Stimulated activated CD8-positive, alpha-beta memory T cell treated with anti-CD3 and anti-CD28 coated beads, Interleukin-15, amount 100 ng/mL, for 24 hours (primary cell): Measurements from ENCODE around the gene PCNX2.
"Not testable (repeated sequence)": the region's sequence is repeated elsewhere in the genome, so short reads cannot be mapped to it uniquely, and the experiment has no call there.

Experiments
- DNase-seq: peaks from one replicate; pipeline ENCODE4 v3.0.0-alpha.2; 2020; ENCODE audit warnings: low read depth

PCNX2 gene

DNA sequence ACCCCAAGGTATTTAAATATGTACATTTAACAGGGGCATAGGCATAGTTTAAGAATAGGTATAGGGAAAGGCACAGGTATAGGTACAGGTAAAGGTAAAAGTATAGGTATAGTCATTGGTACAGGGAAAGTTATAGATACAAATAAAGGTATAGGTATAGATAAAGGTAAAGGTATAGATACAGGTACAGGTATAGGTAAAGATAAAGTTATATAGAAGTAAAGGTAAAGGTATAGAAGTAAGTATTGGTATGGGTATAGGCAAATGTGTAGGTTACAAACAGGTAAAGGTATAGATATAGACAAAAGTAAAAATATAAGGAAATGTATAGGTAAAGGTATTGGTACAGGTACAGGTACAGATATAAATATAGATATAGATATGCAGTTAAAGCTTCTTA, 137.2 kb downstream of the PCNX2 start:
- DNase-seq = no peak

DNA sequence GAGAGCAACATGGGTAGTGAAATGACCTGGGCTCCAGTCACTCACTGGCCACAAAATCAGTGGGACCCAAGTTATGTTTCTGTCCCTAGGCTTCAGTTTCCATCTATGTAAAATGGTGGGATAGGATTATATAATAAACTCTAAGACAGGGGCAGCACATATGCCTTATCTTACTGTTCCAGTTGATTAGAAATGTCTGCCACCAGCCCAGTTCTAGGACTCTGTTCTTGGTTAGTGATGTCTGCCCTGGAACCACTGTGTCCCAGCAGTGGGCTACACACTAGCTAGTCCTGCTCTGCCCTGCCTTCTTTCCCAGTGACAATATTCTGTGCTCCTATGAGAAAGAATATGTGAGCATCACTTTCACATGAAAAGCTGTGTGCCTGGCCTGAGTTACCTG, 138.3 kb downstream of the PCNX2 start:
- no peak for DNase-seq

DNA sequence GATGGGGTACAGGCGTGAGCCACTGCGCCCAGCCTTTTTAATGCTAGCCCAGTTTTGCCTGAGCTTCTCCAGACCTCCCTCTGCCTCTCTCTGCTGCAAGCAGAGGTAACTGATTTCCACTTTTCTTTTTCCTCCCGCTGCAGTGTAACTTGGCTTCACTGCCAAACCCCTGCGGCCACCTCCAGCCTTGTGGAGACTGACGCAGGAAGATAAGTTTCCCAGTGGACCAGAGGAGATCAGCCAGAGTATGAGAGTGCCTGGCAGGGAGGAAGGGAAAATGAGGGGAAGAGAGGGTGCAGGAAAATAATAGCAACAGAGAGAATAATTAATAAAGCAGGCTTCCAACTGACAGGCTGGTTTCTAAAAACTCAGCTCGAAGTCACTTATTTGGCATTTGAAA, 143.7 kb downstream of the PCNX2 start:
- DNase-seq = no peak

DNA sequence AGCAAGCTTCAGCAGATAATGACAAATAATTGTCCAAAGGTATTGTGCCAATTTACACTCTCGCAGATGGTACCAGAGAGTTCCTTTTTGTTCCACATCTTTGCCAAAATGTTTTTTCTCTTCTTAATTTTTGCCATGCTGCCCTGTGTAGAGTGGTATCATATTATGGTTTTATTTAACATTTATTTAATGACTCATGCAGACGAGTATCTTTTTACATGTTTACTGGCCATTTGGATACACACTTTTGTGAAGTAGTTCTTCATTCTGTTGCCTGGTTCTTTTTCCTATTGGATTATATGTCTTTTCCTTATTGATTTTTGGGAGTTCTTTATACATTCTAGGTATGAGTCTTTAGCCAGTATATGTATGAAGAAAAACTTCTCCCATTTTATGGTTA, 151.1 kb downstream of the PCNX2 start:
- DNase-seq = no peak

DNA sequence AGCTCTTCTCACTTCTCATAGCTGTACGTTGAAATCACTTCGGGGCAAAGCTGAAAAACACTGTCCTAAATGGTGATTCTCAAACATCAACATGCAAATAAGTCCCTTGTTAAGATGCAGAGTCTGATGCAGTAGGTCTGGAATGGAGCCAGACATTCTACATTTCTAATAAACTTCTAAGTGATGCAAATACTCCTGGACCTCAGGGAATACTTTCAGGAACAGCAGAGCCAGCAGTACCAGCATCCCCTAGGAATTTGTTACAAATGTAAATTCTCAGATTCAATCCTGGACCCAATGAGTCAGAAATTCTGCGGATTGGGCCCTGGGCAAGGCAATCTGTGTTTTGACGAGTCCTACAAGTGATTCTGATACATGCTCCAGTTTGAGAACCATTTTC, 152.3 kb downstream of the PCNX2 start:
- no peak for DNase-seq

DNA sequence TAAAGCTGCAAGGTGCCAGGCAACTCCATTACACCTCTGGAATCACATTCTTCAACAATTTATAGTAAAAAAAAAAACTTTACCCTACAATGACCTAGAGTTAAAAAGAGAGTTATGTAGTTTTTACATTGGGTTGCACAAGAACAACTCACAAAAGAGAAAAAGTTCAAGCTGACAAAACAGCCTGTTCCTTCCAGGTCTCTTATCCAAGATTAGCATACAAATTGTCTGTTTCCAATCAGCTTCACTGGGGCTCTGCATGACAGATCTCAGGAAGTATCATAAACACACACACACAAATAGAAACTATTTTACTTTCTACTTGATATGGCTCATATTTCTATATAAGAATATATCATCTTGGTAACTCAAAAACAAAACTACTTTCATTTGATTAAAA, 154.6 kb downstream of the PCNX2 start:
- DNase-seq = no peak

DNA sequence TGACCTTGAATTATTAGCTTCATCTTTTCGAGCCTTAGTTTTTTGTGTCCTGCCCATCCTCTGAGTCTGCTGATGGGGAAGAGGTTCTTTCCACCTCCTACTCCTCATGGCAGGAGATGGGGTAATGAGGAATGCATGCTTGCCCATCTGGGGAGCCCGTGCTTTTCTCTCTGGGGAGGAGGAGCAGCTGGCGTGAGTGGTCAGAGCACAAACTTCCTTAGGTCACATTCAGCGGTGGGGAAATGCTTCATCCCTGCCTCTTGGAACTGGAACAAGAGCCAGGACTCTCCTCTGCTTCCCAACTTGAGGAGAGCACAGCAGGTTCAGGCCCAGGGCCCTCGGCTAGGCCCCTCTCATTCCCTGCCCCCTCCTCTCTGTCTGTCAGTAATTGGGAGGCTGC, 155.0 kb downstream of the PCNX2 start:
- no peak for DNase-seq

DNA sequence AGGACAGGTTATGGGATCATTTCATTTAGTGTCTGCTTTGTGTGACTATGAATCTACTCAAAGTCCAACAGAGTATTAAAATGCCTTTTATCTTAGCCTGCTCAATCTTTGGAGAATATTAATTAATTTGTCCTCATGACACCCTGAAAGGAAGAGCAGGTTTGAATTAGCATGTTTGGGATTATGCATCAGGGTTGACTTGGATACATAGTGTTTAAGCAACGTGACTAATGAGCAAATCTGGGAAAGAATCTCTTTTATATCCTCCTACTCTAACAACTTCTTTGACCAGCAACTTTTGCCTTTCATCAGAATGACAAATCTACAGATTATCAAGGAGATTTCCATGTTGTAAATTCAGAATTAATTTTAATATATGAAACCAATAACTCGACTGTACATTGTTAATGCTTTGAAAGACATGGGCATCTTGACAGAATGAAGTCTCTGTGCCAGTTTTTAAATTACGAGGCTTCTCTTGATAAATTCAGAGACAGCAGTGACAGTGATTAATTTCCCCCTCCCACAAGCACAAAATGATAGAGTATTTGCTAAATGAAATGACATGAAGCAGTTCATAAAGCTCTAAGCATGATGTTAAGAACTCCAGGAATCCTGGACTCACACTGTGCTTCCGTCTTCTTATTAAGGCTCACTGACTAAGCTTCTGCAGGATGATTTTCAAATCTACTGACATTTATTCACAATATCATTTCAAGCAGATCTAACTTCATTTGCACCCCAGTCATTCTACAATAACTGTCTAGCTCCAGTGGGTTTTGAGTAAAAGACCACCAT, 156.5 kb downstream of the PCNX2 start:
- DNase-seq = no peak

DNA sequence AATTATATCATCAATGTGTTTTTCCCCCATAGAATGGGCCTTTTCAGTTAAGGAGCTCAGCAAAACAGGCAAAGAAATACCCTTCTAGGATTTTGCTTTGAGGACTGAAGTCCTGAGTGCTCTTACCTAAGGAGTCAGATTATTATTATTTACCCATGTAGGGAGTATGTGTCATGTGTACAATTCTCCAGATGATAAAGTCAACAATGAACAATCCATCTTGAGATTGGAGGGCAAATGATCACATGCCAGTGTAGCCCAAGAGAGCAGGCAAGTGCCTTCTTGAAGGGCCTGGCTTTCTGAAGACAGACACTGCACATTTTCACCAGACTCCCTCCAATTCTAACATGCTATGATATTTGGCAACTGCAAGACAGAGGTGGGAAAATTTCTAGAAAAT, 159.7 kb downstream of the PCNX2 start:
- no peak for DNase-seq

DNA sequence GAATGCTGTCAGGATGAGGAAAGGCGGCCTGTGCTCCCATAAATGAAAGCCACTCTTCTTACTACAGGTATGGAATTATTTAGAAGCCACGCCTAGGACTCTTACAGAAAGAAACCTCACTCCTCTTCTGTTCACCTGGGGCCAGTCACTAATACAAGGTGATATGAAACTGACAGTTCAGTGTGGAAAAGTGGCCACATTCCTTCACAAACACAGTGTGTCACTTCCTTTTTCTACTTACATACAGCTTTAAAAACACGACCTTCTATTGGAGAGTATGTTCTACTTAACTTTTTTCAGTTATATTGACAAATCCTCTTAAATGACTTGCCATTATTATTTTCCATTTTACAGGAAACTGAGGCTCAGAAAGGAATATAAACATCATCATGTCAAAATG, 163.1 kb downstream of the PCNX2 start:
- no peak for DNase-seq

DNA sequence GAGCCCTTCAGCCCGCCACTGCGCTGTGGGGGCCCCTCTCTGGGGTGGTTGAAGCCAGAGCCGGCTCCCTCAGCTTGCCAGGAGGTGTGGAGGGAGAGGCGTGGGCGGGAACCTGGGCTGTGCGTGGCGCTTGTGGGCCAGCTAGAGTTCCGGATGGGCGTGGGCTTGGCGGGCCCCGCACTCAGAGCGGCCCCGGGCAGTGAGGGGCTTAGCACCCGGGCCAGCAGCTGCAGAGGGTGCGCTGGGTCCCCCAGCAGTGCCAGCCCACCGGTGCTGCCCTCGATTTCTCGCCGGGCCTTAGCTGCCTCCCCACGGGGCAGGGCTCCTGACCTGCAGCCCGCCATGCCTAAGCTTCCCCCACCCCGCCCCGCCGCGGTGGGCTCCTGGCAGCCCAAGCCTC, 166.5 kb downstream of the PCNX2 start:
- DNase-seq = not testable (repeated sequence)

DNA sequence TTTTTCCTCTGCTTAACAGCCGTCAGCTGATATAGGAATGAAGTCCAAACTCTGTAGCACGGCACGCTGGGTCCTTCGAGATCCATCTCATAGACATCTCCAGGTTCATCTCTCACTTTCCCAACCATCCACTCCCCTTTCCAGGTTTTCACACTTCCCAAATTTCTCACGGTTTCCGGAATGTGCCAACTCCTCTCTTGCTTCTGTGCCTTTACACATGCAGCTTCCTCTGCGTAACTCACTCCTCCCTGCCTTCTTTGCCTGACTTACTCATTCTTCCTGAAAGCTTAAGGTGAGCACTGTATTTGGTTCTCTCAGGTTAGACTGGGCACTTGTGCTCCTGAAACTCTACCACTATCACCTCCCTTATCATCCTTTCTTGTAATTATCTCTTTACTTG, 168.4 kb downstream of the PCNX2 start:
- no peak for DNase-seq

DNA sequence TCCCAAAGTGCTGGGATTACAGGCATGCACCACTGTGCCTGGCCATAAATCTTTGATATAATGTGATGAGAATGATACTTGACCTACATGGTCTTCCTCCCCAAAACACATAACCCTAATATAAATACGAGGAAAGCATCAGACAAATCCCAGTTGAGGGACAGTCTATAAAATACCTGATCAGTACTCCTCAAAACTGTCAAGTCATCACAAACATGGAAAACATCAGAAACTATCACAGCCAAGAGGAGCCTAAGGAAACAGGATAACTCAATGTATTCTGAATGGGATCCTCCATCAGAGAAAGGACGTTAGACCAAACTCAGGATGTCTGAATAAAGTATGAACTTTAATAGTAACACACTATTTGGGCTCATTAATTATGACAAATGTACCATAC, 172.7 kb downstream of the PCNX2 start:
- DNase-seq = no peak

DNA sequence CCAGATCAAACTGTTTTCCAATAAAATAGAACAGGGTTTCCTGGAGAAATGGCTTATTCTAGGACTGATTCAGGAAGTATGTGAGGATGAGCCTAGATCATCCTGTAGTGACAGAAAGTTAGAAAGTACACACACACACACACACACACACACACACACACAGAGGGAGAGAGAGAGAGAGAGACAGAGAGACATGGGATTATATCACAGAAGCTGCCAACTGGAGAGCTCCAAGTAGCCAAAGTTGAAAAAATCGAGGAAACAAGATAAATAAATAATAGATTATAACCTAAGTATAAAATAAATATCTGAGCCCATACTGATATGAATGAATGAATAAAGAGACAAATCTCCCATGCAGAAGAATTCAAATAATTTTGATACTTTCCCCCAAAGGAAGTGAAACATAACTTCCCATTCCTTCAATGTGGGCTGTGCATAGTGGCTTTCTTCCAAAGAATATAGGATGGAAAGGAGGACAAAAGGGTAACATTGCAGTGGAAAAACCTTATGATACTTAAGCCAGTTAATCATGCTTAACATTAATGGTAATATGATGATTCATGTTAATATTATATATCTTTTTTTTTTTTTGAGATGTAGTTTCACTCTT, 173.5 kb downstream of the PCNX2 start:
- DNase-seq = no peak

DNA sequence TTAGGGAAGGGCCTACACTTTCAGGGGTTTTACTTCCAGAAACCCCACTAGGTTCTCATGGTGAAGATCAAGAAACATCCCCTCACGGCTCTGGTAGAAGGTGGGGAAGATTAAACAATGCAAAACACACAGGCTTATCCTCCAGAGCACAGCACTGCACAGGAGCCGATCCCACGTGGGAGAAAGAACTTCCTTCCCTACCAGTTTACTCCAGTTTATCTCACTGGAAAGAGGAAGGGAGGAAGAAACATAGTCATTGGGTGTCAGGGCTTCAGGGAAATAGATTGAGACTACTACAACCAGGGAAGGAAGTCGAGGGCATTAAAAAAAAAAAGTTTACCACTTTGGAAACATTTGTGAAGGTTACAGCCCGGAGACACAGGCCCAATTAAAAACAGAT, 180.7 kb downstream of the PCNX2 start:
- DNase-seq = no peak

DNA sequence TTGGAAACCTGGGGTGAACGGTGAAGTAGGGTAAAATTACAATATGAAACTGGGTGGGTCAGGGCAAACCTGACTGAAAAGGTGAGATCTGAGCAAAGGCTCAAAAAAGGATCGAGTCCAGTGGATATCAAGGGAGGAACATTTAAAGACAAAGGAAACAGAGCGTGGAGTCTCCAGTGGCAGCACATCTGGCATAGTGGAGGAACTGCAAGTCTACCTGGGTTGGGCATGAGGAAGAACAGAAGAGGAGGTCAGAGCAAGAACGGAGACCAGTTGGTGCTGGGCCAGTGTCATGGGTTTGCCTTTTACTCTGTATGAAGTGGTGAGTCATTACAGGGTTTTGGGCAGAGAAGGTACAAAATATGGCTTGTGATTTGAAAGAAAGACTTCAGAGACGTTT, 181.4 kb downstream of the PCNX2 start:
- no peak for DNase-seq

DNA sequence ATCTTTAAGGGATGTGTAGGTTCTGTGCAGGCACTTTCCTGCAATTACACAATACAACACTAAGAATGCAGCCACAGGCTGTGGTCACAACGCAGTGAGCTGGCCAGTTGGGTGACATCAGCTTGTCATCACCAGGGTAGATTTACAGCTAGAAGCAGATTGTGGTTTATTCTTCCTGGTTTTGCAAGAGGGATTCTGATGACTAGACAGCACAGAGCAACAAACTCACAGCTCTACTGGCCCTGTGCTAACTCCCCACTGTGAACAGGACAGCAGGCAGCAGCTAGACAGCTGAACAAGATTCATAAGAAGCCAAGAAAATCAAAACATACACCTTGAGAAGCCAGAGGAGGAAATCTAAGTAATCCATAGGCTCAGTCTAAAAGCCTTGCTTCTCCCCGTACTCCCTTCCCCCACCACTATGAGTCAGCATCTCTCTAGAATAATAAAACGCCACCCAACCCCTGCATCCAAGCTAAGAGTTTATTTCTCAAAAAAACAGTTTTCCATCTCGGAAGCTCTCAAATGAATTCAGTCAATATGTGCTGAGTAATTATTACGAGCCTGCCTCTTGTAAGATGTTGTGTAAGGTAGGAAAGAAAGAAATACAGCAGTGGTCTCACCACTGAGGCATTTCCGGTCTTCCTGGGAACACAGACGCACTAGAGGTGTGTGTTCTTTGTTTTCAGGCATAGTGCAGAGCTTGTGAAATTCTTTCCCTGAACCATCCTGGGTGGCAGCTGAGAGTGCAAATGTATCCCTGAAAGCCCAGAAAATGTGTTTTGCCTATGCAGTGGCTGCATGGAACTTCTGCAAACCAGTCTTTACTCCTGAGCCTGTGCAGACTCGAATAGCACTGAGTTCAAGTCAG, 182.3 kb downstream of the PCNX2 start:
- no peak for DNase-seq

DNA sequence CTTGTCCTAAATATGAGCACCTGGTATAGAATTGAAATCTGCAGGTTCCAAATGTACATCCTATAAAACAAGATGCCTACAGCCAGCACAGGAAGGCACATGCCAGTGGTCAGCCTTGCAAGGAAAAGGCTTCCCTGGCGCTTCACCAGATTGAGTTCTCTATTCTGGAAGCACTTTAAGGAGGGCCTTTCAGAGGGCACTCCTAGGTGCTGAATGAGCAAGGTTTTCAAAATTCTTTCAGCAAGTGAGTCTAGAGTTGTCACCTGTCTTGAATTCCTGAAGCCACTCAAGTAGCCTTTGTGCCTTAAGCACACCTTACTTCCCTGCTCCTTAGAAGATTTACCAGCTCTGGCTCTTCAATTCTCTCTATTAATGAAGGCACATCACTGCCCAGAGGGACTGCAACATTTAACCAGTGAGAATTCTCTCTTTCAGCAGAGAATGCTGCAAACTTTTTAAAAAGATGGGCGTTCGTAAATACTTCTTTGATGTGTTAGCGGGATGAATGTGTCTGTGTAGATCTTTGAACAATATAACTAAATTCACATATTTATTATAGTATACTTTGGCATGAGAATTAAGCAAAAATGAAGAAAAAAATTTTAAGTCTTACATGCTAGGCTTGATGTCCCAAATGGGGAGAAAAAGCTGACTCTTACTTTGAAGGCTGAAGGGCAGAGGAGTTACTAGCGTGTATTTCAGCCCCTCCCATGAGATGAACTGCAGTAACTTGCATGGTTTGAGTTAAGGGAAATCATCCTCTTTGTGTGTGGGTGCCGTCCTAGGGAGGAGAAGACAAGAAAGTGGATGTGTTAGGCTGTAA, 183.1 kb downstream of the PCNX2 start:
- DNase-seq = no peak

DNA sequence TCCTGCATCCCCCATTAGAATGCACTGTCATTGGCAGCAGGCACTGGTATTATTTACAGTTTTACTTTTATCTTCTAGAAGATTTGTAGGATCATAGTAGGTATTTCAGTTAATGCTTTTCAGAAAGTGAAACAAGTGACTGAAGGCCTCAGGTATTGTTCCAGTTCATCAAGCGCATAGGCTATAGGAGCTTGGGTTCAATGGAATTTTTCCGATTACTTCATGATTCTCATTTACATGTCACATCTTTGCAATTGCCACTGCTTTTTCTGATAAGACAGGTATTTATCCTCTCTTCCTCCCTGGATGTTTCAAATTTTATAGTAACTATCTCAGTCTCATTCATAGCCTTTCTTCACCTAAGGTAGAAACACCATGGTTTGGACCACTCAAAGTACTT, 183.8 kb downstream of the PCNX2 start:
- DNase-seq = no peak

DNA sequence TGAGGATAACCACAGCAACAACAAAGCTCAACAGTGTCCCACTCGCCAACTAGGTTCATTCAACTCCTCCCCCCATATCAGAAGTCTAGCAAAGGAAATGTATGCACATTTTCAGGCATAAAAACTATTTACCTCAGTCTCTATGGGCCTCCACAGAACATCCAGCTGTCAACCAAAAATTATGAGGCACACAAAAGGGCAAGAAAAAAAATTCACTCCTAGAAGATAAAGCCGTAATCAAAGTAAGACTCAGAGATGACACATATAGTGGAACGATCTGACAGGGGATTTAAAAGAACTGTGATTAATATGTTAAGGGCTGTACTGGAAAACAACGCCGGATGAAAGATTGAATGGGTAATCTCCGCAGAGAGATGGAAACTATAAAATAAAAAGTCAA, 186.4 kb downstream of the PCNX2 start:
- DNase-seq = no peak

DNA sequence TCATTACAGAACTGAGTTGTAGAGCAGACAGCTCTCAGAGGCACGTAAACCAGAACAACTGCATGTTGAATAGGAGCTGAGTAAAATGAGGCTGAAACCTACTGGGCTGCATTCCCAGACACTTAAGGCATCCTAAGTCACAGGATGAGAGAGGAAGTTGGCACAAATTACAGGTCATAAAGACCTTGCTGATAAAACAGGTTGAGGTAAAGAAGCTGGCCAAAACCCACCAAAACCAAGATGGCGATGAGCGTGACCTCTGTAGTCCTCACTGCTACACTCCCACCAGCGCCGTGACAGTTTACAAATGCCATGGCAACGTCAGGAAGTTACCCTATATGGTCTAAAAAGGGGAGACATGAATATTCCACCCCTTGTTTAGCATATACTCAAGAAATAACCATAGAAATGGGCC, 187.8 kb downstream of the PCNX2 start:
- DNase-seq = not testable (repeated sequence)

DNA sequence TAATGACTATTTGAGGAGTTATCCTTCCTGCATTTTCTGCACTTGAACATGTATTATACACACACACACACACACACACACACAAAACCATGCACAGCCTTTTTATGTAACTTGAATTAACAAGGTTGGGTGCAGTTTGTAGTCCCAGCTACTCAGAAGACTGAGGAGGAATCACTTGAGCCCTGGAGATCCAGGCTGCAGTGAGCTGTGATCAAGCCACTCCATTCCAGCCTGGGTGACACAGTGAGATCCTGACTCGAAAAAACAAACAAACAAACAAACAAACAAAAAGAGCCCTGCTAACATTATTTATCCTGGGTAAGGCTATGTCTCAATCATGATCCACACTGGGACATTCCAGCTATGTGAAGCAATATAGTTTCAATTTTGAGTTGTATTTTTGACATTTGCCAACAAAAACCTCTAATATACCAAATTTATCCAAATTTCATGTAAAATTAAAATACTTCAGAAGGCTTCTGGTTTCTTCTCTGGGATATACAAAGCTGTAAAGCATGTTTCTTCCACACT, 188.3 kb downstream of the PCNX2 start:
- no peak for DNase-seq
